Keratinocyte (primary cell): Measurements from ENCODE around the gene CNPY1. TPM values are rescaled to one million over a fixed set of nuclear protein-coding genes. Genes with fewer than 3 reads are reported as not detected.

Experiments
- DNase-seq: peaks from one replicate; pipeline ENCODE4 v3.0.0-alpha.2; 2011; ENCODE audit warnings: low read depth, missing footprints, low spot score
- FAIRE-seq: peaks from 2 replicates; lab custom pipeline; 2011; peaks lifted over from hg19 to GRCh38; lab: Jason Lieb, UNC
- H2AFZ ChIP-seq: 2 replicates; pipeline ENCODE4 v1.6.0; 2012; ENCODE audit warnings: low read length, control low read depth, inconsistent platforms; ENCODE audit not compliant: control insufficient read depth
- H3K27ac ChIP-seq: 2 replicates; pipeline ENCODE4 v1.5.1; 2011; ENCODE audit warnings: low read length; ENCODE audit not compliant: control insufficient read depth, insufficient read depth
- H3K27me3 ChIP-seq: 3 replicates; pipeline ENCODE4 v1.6.0; 2011; ENCODE audit warnings: low read length; ENCODE audit not compliant: control insufficient read depth, insufficient read depth; ENCODE audit errors: extremely low read depth
- H3K36me3 ChIP-seq, 2 experiments: 2 replicates in 1 of 2; 3 replicates in 1 of 2; pipeline ENCODE4 v1.5.1; 2011; ENCODE audit warnings: low read length in 2 of 2, mild to moderate bottlenecking in 1 of 2; ENCODE audit not compliant: control insufficient read depth in 2 of 2, insufficient read depth in 2 of 2; ENCODE audit errors: extremely low read depth in 1 of 2
- H3K4me1 ChIP-seq: 3 replicates; pipeline ENCODE4 v1.5.1; 2011; ENCODE audit warnings: low read length; ENCODE audit not compliant: control insufficient read depth, insufficient read depth; ENCODE audit errors: extremely low read depth
- H3K4me2 ChIP-seq: 3 replicates; pipeline ENCODE4 v1.6.0; 2011; ENCODE audit warnings: low read depth, low read length; ENCODE audit not compliant: control insufficient read depth, insufficient read depth; ENCODE audit errors: extremely low read depth
- H3K4me3 ChIP-seq, 3 experiments: fragments of 200-600 bp in 1 of 3; sonication (generic) in 1 of 3; 2 replicates in 2 of 3; 3 replicates in 1 of 3; pipeline ENCODE4 v1.5.1; 2011 to 2016; ENCODE audit warnings: low read length in 3 of 3, mild to moderate bottlenecking in 3 of 3, control low read depth in 2 of 3, inconsistent platforms in 1 of 3, low read depth in 1 of 3, mixed read lengths in 1 of 3, mixed run types in 1 of 3, moderate library complexity in 1 of 3; ENCODE audit not compliant: control insufficient read depth in 2 of 3, insufficient read depth in 2 of 3; ENCODE audit errors: extremely low read depth in 1 of 3
- H3K79me2 ChIP-seq: 2 replicates; pipeline ENCODE4 v1.6.0; 2012; ENCODE audit warnings: low read length; ENCODE audit not compliant: control insufficient read depth, insufficient read depth
- H3K9ac ChIP-seq: 3 replicates; pipeline ENCODE4 v1.6.0; 2011; ENCODE audit warnings: low read length; ENCODE audit not compliant: control insufficient read depth, insufficient read depth; ENCODE audit errors: extremely low read depth
- H3K9me1 ChIP-seq: 3 replicates; pipeline ENCODE4 v1.6.0; 2011; ENCODE audit warnings: low read length; ENCODE audit not compliant: control insufficient read depth, insufficient read depth; ENCODE audit errors: extremely low read depth
- H3K9me3 ChIP-seq: 2 replicates; pipeline ENCODE4 v1.5.1; 2012; ENCODE audit warnings: low read depth, low read length; ENCODE audit not compliant: control insufficient read depth
- H4K20me1 ChIP-seq: 3 replicates; pipeline ENCODE4 v1.6.0; 2011; ENCODE audit warnings: low read length; ENCODE audit not compliant: control insufficient read depth, insufficient read depth; ENCODE audit errors: extremely low read depth
- CTCF ChIP-seq, 3 experiments: IDR thresholded peaks in 1 of 3; conservative IDR thresholded peaks in 1 of 3; optimal IDR thresholded peaks in 1 of 3; 2 replicates in 2 of 3; 3 replicates in 1 of 3; pipeline versions ENCODE3 to v1.5.1; 2011; ENCODE audit warnings: low read length in 3 of 3, mild to moderate bottlenecking in 3 of 3, moderate library complexity in 2 of 3, control low read depth in 1 of 3, inconsistent platforms in 1 of 3; ENCODE audit not compliant: insufficient read depth in 2 of 3; ENCODE audit errors: extremely low read depth in 1 of 3
- EZH2 ChIP-seq: IDR thresholded peaks from one replicate; pipeline ENCODE4 v1.6.1; 2012; ENCODE audit warnings: inconsistent platforms, mild to moderate bottlenecking, low read length, moderate library complexity
- dilution Hi-C: fragments of 300-500 bp; cut with MboI; formaldehyde crosslinking; loops from one replicate; pipeline ENCODE4 v1.7.0; 2020; ENCODE audit warnings: low sequenced_read_pairs; ENCODE audit not compliant: extremely low pct_ligation_motif_present
- polyA plus RNA-seq, 5 experiments: library from polyadenylated mRNA; depleted of rRNA in 3 of 5; stranded (reverse) in 3 of 5; stranded (forward) in 1 of 5; unstranded in 1 of 5; fragments of >200 nt; gene quantifications; 1 replicate in 1 of 5; 2 replicates in 3 of 5; 3 replicates in 1 of 5; pipeline versions ENCODE4 v1.2.1 to v1.2.3, GENCODE V29; 2011 to 2012; ENCODE audit warnings: missing spikeins in 2 of 5, low read depth in 1 of 5, low replicate concordance in 1 of 5

Gene CNPY1
- polyA plus RNA-seq, 1 donor (not counting 4 experiments of a cell fraction or from before 2014, with no cell fraction given) = not detected

DNA sequence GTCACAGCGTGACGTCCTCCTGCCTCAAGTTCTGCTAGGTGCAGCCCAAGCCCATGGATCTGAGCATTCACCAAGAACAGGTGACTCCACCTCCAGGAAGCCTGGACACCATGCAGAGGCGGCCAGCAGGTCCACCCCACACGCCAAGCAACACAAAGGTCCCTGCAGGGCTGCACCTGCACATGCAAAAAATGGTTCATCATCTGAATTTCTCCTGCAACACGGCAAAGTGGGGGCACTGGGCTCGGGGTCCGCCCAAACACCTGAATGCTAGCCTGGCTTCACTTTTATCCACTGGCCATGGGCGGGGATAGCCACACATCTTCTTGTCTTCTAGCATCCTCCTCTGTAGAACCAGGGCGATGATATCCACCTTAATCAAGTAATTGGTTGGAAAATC lies 28.9 kb downstream of the CNPY1 start:
- FAIRE-seq = no peak
- H3K4me3 ChIP-seq = no peak overlapping the region
- dilution Hi-C loops = no loop called here

DNA sequence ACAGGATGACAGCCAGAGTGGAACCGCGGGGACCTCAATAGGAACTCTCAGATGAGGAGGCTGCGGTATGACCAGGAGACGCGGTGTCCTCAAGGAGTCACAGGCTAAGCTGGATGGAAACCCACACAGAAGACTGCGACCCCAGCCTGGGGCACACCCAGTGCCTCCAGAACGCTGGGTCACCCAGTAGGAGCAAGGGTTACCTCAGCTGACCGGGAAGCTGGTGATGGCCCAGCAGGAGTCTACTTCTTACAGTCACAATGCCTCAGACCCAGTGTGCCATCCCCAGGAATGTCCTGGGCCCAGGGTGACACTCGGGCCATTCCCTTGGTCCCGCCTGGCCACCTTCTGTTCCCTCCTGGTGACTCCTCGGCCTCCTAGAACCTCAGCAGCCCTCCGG lies 29.9 kb downstream of the CNPY1 start:
- no peak overlapping the region for H3K4me3 ChIP-seq
- H3K4me1 ChIP-seq = no peaks in the 10 kb centered on the region
- no peaks in the 10 kb centered on the region for H3K79me2 ChIP-seq
- H3K4me2 ChIP-seq = no peak overlapping the region
- dilution Hi-C loops = no loop called here
- H3K9ac ChIP-seq = no peak overlapping the region
- no peak overlapping the region for H3K27ac ChIP-seq
- H4K20me1 ChIP-seq = no peaks in the 10 kb centered on the region
- TF ChIP-seq CTCF (optimal IDR thresholded peaks at IDR 0.05 in 1 of 3, IDR thresholded peaks at IDR 0.05 in 1 of 3, conservative IDR thresholded peaks at IDR 0.05 in 1 of 3; ENCODE audit: extremely low read depth in 1 of 3, insufficient read depth in 2 of 3, low read length in 3 of 3) = no peak
- H3K36me3 ChIP-seq = no peaks in the 10 kb centered on the region
- no peak for FAIRE-seq
- DNase-seq = no peak
- no peak overlapping the region for H2AFZ ChIP-seq
- no peaks in the 10 kb centered on the region for H3K9me3 ChIP-seq
- no peaks in the 10 kb centered on the region for H3K9me1 ChIP-seq
- peaks cover 24% of the 10 kb centered on the region for H3K27me3 ChIP-seq

More for the DNA sequence above, 28.9 kb downstream of the CNPY1 start:
- Histone ChIP-seq H4K20me1 (no peaks in the 10 kb centered on the region), H3K36me3 (no peaks in the 10 kb centered on the region), H3K9ac (no peak overlapping the region), H3K4me1 (no peaks in the 10 kb centered on the region), H2AFZ (no peak overlapping the region), H3K27ac (no peak overlapping the region), H3K79me2 (no peaks in the 10 kb centered on the region), H3K9me1 (no peaks in the 10 kb centered on the region), H3K4me2 (no peak overlapping the region), H3K27me3 (peaks cover 15% of the 10 kb centered on the region), H3K9me3 (no peaks in the 10 kb centered on the region)
- TF ChIP-seq EZH2 (no peak), CTCF (optimal IDR thresholded peaks at IDR 0.05 in 1 of 3, IDR thresholded peaks at IDR 0.05 in 1 of 3, conservative IDR thresholded peaks at IDR 0.05 in 1 of 3; ENCODE audit: extremely low read depth in 1 of 3, insufficient read depth in 2 of 3, low read length in 3 of 3) (no peak)
- DNase-seq = no peak
